Neuronal stem cell (in vitro differentiated cells): ENCODE data around the gene SORCS1.
A peak's percentile ranks its signal among the peaks of the same experiment; 100 is the strongest.

Experiments used
- DNase-seq: peaks from one replicate; pipeline ENCODE4 v3.0.0-alpha.2; 2013; ENCODE audit warnings: low spot score
- H2AFZ ChIP-seq: one replicate; pipeline ENCODE4 v1.6.1; 2013; ENCODE audit warnings: mild to moderate bottlenecking, low read length, inconsistent platforms
- H2AK5ac ChIP-seq: 2 replicates; pipeline ENCODE4 v1.6.1; 2013; ENCODE audit warnings: low read depth, mild to moderate bottlenecking, inconsistent platforms, low read length, moderate library complexity, mixed read lengths
- H2BK120ac ChIP-seq: 2 replicates; pipeline ENCODE4 v1.6.1; 2013; ENCODE audit warnings: low read depth, mild to moderate bottlenecking, inconsistent platforms, low read length, moderate library complexity, mixed read lengths
- H2BK12ac ChIP-seq: one replicate; pipeline ENCODE4 v1.6.1; 2013; ENCODE audit warnings: low read length, inconsistent platforms
- H2BK15ac ChIP-seq: 2 replicates; pipeline ENCODE4 v1.6.1; 2013; ENCODE audit warnings: mild to moderate bottlenecking, low read length, inconsistent platforms, mixed read lengths
- H2BK5ac ChIP-seq: one replicate; pipeline ENCODE4 v1.6.1; 2013; ENCODE audit warnings: inconsistent platforms, mild to moderate bottlenecking, low read length, moderate library complexity
- H3K14ac ChIP-seq: one replicate; pipeline ENCODE4 v1.6.1; 2013; ENCODE audit warnings: low read length, inconsistent platforms
- H3K18ac ChIP-seq: 2 replicates; pipeline ENCODE4 v1.6.1; 2013; ENCODE audit warnings: low read length, inconsistent platforms
- H3K23ac ChIP-seq: 2 replicates; pipeline ENCODE4 v1.6.1; 2013; ENCODE audit warnings: low read depth, mild to moderate bottlenecking, mixed read lengths, low read length, inconsistent platforms; ENCODE audit not compliant: poor library complexity
- H3K27ac ChIP-seq: replicated peaks from 3 replicates; pipeline ENCODE4 v1.5.1; 2013; ENCODE audit warnings: low read length, inconsistent platforms
- H3K27me3 ChIP-seq, 3 experiments: 2 replicates each; pipeline ENCODE4 v1.6.1; 2013; ENCODE audit warnings: low read length in 3 of 3, mild to moderate bottlenecking in 2 of 3, inconsistent platforms in 1 of 3, low read depth in 1 of 3, mixed read lengths in 1 of 3, moderate library complexity in 1 of 3; ENCODE audit not compliant: control insufficient read depth in 3 of 3, insufficient read depth in 3 of 3
- H3K36me3 ChIP-seq, 2 donors: replicated peaks in 1 of 2; 2 replicates each; pipeline ENCODE4 v1.6.1; 2013; ENCODE audit warnings: low read length in 2 of 2; ENCODE audit not compliant: control insufficient read depth in 2 of 2, insufficient read depth in 2 of 2
- H3K4ac ChIP-seq: 2 replicates; pipeline ENCODE4 v1.6.1; 2013; ENCODE audit warnings: inconsistent platforms, mild to moderate bottlenecking, low read length, moderate library complexity
- H3K4me1 ChIP-seq, 2 donors: 1 replicate in 1 of 2; 2 replicates in 1 of 2; pipeline ENCODE4 v1.6.1; 2013; ENCODE audit warnings: low read length in 2 of 2, low read depth in 1 of 2; ENCODE audit not compliant: control insufficient read depth in 2 of 2, insufficient read depth in 1 of 2
- H3K4me2 ChIP-seq: one replicate; pipeline ENCODE4 v1.6.1; 2013; ENCODE audit warnings: mild to moderate bottlenecking, low read length, inconsistent platforms; ENCODE audit not compliant: insufficient read depth, poor library complexity, severe bottlenecking
- H3K4me3 ChIP-seq, 2 donors: 2 replicates each; pipeline ENCODE4 v1.5.1; 2013; ENCODE audit warnings: low read length in 2 of 2, mild to moderate bottlenecking in 2 of 2, inconsistent platforms in 1 of 2, moderate library complexity in 1 of 2
- H3K79me1 ChIP-seq: one replicate; pipeline ENCODE4 v1.6.1; 2013; ENCODE audit warnings: low read depth, mild to moderate bottlenecking, inconsistent platforms, low read length, moderate library complexity
- H3K9ac ChIP-seq: one replicate; pipeline ENCODE4 v1.6.1; 2013; ENCODE audit warnings: mild to moderate bottlenecking, low read depth, low read length, inconsistent platforms; ENCODE audit not compliant: poor library complexity
- H3K9me3 ChIP-seq, 2 donors: replicated peaks in 1 of 2; 2 replicates each; pipeline versions ENCODE3 to v1.6.1; 2013; ENCODE audit warnings: low read length in 2 of 2, mild to moderate bottlenecking in 2 of 2, inconsistent platforms in 1 of 2, low read depth in 1 of 2, mixed read lengths in 1 of 2, moderate library complexity in 1 of 2; ENCODE audit not compliant: control insufficient read depth in 2 of 2, insufficient read depth in 1 of 2
- H4K8ac ChIP-seq: one replicate; pipeline ENCODE4 v1.6.1; 2013; ENCODE audit warnings: low read depth, mild to moderate bottlenecking, inconsistent platforms, low read length, moderate library complexity
- H4K91ac ChIP-seq: one replicate; pipeline ENCODE4 v1.6.1; 2013; ENCODE audit warnings: low read length, low read depth, mild to moderate bottlenecking, inconsistent platforms; ENCODE audit not compliant: poor library complexity
- WGBS, 2 donors: extraction: QIAGEN DNeasy Blood & Tissue Kit; methylation state at CpG; one replicate each; pipeline ENCODE4 v1.1.7; 2013; ENCODE audit warnings: missing lambda C conversion rate in 2 of 2, mixed read lengths in 1 of 2; ENCODE audit not compliant: insufficient read length in 2 of 2, insufficient replicate concordance in 1 of 2; ENCODE audit errors: extremely low coverage in 2 of 2; 5-methylcytosine and 5-hydroxymethylcytosine counted together

The SORCS1 gene

DNA sequence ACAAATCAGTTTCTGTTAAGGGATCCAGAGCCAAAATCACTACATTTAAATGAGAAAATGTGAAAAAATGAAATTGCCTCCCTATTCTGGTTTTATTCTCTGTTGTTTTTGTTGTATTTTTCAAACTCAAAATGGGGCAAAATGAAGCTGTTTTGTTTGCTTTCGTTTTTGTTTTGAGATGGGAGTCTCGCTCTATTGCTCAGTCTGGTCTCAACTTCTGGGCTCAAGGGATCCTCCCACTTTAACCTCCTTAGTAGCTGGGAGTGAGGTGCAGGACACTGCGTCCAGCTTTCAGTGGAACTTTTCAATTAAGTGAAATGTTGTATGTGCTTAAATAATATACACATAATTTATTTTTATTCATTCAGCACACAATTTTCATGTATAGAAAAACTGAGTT lies 205.0 kb downstream of the SORCS1 start:
- no peak overlapping the region for H3K4me3 ChIP-seq

DNA sequence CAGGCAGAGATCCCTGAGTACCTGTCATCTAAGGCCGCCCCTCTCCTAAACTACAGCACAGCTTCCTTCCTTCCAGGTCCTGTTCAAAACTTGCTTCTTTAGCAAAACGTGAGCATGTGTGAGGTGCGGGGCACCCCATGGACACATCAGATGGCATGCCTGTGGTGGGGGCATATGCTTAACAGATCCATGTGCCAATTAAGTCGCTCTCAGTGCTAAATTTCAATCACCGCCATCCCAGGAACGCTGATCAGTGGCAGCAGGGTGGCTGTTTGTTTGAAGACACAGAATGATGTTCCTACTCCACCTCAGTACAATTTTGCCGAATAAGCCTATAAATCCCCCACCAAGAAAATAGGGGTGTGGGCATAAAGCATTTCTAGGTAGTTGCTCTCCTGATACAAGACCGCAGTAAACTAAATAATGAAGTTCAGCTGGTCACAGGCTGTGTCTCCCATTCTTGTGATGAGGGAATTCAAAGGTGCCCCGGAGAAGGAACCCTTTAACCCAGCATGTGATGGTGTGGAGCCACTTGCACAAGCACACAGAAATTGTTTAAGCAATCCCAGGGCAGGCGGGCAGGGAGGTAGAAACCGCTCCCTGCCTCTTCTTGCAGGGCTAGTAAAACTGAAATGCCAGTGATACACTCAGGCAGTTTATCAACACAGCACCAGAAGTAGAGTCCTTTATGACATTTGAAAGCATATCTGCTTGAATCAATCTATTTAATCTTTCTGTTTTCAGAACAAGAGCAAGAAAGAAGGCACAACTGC lies 205.7 kb downstream of the SORCS1 start:
- H3K9ac ChIP-seq, result no peak overlapping the region
- peaks cover 0 to 3% of the 10 kb centered on the region in 2 donors for H3K4me1 ChIP-seq
- H3K4me3 ChIP-seq, result no peak overlapping the region
- no peak overlapping the region for H4K8ac ChIP-seq
- no CpG with 5 or more reads among the region's 11 CpGs for WGBS, 2 donors
- no peak overlapping the region for H2AK5ac ChIP-seq
- H3K23ac ChIP-seq, result no peak overlapping the region
- H2BK12ac ChIP-seq, result no peak overlapping the region
- no peaks in the 10 kb centered on the region for H3K27me3 ChIP-seq
- no peak overlapping the region for H3K18ac ChIP-seq
- no peak overlapping the region for H4K91ac ChIP-seq
- H3K4ac ChIP-seq, result no peak overlapping the region
- no peak for DNase-seq
- H2BK120ac ChIP-seq, result no peak overlapping the region
- no peak overlapping the region for H2BK15ac ChIP-seq
- H3K79me1 ChIP-seq, result no peaks in the 10 kb centered on the region
- no peaks in the 10 kb centered on the region for H3K9me3 ChIP-seq
- no peak overlapping the region for H2AFZ ChIP-seq
- H3K27ac ChIP-seq, result no peak overlapping the region
- H3K4me2 ChIP-seq, result no peak overlapping the region
- H2BK5ac ChIP-seq, result no peak overlapping the region
- no peaks in the 10 kb centered on the region for H3K36me3 ChIP-seq
- H3K14ac ChIP-seq, result no peak overlapping the region

More for the DNA sequence above, 205.0 kb downstream of the SORCS1 start:
- H2BK12ac ChIP-seq, result no peak overlapping the region
- H3K14ac ChIP-seq, result no peak overlapping the region
- H3K27ac ChIP-seq, result no peak overlapping the region
- no peak overlapping the region for H3K23ac ChIP-seq
- no peak overlapping the region for H3K4me2 ChIP-seq
- H2AFZ ChIP-seq, result no peak overlapping the region
- no CpG with 5 or more reads among the region's 3 CpGs for WGBS, 2 donors
- no peak for DNase-seq
- no peaks in the 10 kb centered on the region for H3K79me1 ChIP-seq
- no peak overlapping the region for H2BK120ac ChIP-seq
- H3K9ac ChIP-seq, result no peak overlapping the region
- H4K91ac ChIP-seq, result no peak overlapping the region
- H3K36me3 ChIP-seq, result no peaks in the 10 kb centered on the region
- no peak overlapping the region for H3K4ac ChIP-seq
- no peak overlapping the region for H2BK5ac ChIP-seq
- H2BK15ac ChIP-seq, result no peak overlapping the region
- peaks cover 0 to 3% of the 10 kb centered on the region in 2 donors for H3K4me1 ChIP-seq
- no peak overlapping the region for H4K8ac ChIP-seq
- H3K18ac ChIP-seq, result no peak overlapping the region
- no peak overlapping the region for H2AK5ac ChIP-seq
- no peaks in the 10 kb centered on the region for H3K27me3 ChIP-seq
- H3K9me3 ChIP-seq, result no peaks in the 10 kb centered on the region

DNA sequence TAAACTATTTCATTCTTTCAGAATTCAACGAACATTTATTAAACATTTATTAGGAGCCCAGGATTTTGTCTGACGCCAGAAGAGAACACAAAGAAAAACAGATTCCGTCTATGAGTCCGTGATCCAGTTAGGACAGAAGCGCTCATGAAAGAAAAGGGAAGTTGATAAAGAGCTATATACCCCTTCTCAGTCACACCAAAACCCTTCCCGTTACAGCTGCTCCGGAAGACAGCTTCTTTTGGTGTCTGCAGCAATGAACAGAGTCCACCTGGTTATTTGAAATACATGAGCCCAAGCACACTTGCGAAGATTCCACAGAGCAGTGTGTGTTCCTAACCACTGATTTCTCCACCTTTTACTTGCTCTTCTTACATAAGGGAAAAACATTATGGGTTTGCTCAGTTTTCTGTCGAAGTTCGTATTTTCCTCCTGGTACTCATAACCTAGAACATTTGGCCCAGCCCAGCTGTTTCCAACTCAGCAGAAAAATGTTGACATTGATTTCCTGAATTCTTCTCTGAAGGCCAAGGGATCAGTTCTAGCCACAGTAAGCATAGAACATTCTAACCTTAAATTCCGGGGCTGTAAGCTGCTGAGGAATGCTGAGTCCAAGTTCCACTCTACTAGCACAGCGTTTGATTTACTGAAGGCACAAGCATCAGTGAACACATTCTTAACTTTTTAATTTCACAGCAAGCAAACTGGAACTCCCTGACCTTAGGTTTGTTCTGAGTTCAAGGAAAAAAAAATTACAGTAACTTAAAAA lies 206.5 kb downstream of the SORCS1 start:
- Histone ChIP-seq H3K27me3 (no peaks in the 10 kb centered on the region), H3K18ac (no peak overlapping the region), H2AFZ (no peak overlapping the region), H3K27ac (no peak overlapping the region), H2BK120ac (no peak overlapping the region), H2AK5ac (no peak overlapping the region), H3K79me1 (no peaks in the 10 kb centered on the region), H2BK15ac (no peak overlapping the region), H3K4ac (no peak overlapping the region), H4K8ac (no peak overlapping the region), H4K91ac (no peak overlapping the region), H3K23ac (no peak overlapping the region), H3K4me2 (no peak overlapping the region), H3K36me3 (no peaks in the 10 kb centered on the region), H3K14ac (no peak overlapping the region), H3K9ac (no peak overlapping the region), H3K4me3 (no peak overlapping the region), H3K9me3 (no peaks in the 10 kb centered on the region), H3K4me1 (peaks cover 0 to 3% of the 10 kb centered on the region in 2 donors), H2BK12ac (no peak overlapping the region), H2BK5ac (no peak overlapping the region)
- DNase-seq, result no peak
- no CpG with 5 or more reads among the region's 12 CpGs for WGBS, 2 donors

DNA sequence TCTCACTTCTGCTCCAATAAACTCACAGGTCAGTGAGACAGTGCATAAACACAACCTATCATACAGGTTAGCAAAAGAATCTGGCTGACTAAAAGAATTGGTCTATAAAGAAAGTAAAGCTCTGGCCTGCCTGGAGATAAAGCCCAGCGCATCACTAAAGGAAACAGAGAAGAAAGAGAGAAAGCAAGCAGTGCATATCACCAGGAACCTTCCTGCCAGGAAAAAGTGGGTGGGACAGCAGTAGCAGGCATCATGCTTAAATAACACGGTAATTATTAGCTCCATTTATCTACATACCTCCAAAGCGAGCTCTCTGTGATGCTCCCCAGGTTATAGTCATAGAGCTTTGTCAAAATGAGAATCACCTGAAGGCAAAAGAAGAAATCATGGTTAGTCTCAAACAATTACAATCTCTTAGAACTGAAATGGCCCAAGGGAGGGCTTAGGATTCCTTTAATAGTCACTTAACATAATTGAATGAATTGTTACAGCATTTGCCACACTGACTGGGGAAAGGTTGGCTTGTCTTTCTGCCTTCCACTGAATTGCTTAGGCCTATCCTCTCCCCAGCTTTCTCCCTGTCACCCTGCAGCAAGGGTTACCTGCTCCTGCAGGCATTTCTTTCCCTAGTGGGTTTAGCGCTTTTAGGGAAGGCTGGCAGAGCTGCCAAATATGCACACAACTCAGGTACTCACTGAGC lies 208.1 kb downstream of the SORCS1 start:
- Histone ChIP-seq H2BK12ac (no peak overlapping the region), H3K14ac (no peak overlapping the region), H3K4me2 (no peak overlapping the region), H3K23ac (no peak overlapping the region), H3K4me3 (no peak overlapping the region), H2BK5ac (no peak overlapping the region), H3K4ac (no peak overlapping the region), H3K27me3 (no peaks in the 10 kb centered on the region), H3K9ac (no peak overlapping the region), H2BK15ac (no peak overlapping the region), H2BK120ac (no peak overlapping the region), H3K4me1 (peaks cover 0 to 3% of the 10 kb centered on the region in 2 donors), H4K91ac (no peak overlapping the region), H3K18ac (peak overlapping the region; percentile 35), H3K79me1 (no peaks in the 10 kb centered on the region), H4K8ac (no peak overlapping the region), H3K36me3 (no peaks in the 10 kb centered on the region), H3K9me3 (peaks cover 0 to 2% of the 10 kb centered on the region in 2 donors), H3K27ac (no peak overlapping the region), H2AK5ac (no peak overlapping the region), H2AFZ (no peak overlapping the region)
- no CpG with 5 or more reads among the region's 4 CpGs for WGBS, 2 donors
- no peak for DNase-seq
